HCT116 (cell line): ENCODE results near the gene CDNF. TPM values are rescaled to one million over a fixed set of nuclear protein-coding genes. Genes with fewer than 3 reads are reported as not detected.

Experiments used
- ATAC-seq: fragments of 200-7000 bp; cut with Tn5 transposase; 2 replicates; pipeline ENCODE4 v1.9.1; 2020; ENCODE audit warnings: mild to moderate bottlenecking, moderate library complexity
- BruUV-seq: library from RNA; stranded (reverse); fragments of 400-500 nt; replicated peaks from 2 replicates; lab custom pipeline; 2021; lab: Mats Ljungman, UMichigan
- CTCF ChIA-PET: fragments of 300-600 bp; sonication (Branson Sonifier 250); formaldehyde crosslinking; loops from one replicate; lab custom pipeline; 2021; ENCODE audit warnings: antibody characterized with exemption; lab: Charles Lee
- POLR2A ChIA-PET: fragments of 300-600, 350-600 bp; sonication (Branson Sonifier 250); formaldehyde crosslinking; loops from one replicate; lab custom pipeline; 2021; ENCODE audit warnings: antibody characterized with exemption; lab: Charles Lee
- RAD21 ChIA-PET, 2 experiments: fragments of 300-600 bp; sonication (Branson Sonifier 250); formaldehyde crosslinking; loops; one replicate each; lab custom pipeline; 2023; ENCODE audit warnings: low total read pairs in 2 of 2; ENCODE audit not compliant: uncharacterized antibody in 2 of 2, unreplicated experiment in 2 of 2, low non-redundant PET in 1 of 2; lab: Charles Lee
- DNase-seq: peaks from one replicate; pipeline ENCODE4 v3.0.0-alpha.2; 2010; ENCODE audit warnings: low read depth, low spot score
- H2AFZ ChIP-seq: fragments of 200-600 bp; shearing (Covaris generic), sonication (generic); 2 replicates; pipeline ENCODE4 v1.6.1; 2017; ENCODE audit warnings: low read depth, mixed run types, mixed read lengths, antibody characterized with exemption, low read length; ENCODE audit not compliant: poor library complexity, severe bottlenecking
- H3K27ac ChIP-seq: 2 replicates; pipeline ENCODE4 v1.5.1; 2012; ENCODE audit warnings: low read depth, low read length
- H3K27me3 ChIP-seq: fragments of 200-600 bp; sonication (generic); 2 replicates; pipeline ENCODE4 v1.6.1; 2016; ENCODE audit warnings: mixed run types, low read length, mixed read lengths; ENCODE audit not compliant: insufficient read depth
- H3K36me3 ChIP-seq, 2 experiments: fragments of 200-500 bp in 1 of 2; fragments of 200-600 bp in 1 of 2; sonication (Bioruptor generic) in 1 of 2; sonication (generic) in 1 of 2; 2 replicates each; pipeline versions ENCODE4 v1.5.1 to v1.6.1; 2014 to 2016; ENCODE audit warnings: low read length in 2 of 2, inconsistent platforms in 1 of 2, mixed read lengths in 1 of 2, mixed run types in 1 of 2; ENCODE audit not compliant: insufficient read depth in 2 of 2, control insufficient read depth in 1 of 2
- H3K4me1 ChIP-seq, 2 experiments: fragments of 200-600 bp in 1 of 2; sonication (generic) in 1 of 2; 2 replicates each; pipeline versions ENCODE4 v1.5.1 to v1.6.1; 2012 to 2017; ENCODE audit warnings: low read length in 2 of 2, inconsistent platforms in 1 of 2, mild to moderate bottlenecking in 1 of 2, mixed read lengths in 1 of 2, mixed run types in 1 of 2, moderate library complexity in 1 of 2; ENCODE audit not compliant: insufficient read depth in 2 of 2, control insufficient read depth in 1 of 2
- H3K4me2 ChIP-seq: fragments of 200-600 bp; sonication (generic); 2 replicates; pipeline ENCODE4 v1.6.1; 2017; ENCODE audit warnings: mixed run types, low read length, mixed read lengths
- H3K4me3 ChIP-seq, 2 experiments: fragments of 200-600 bp in 1 of 2; sonication (generic) in 1 of 2; replicated peaks in 1 of 2; 2 replicates each; pipeline ENCODE4 v1.5.1; 2011 to 2016; ENCODE audit warnings: low read length in 2 of 2, control low read depth in 1 of 2, low read depth in 1 of 2, mild to moderate bottlenecking in 1 of 2, mixed read lengths in 1 of 2, mixed run types in 1 of 2
- H3K79me2 ChIP-seq: fragments of 200-600 bp; sonication (generic); 2 replicates; pipeline ENCODE4 v1.6.1; 2017; ENCODE audit warnings: mild to moderate bottlenecking, mixed run types, low read length, moderate library complexity, mixed read lengths; ENCODE audit not compliant: insufficient read depth
- H3K9ac ChIP-seq: fragments of 200-600 bp; sonication (generic); 2 replicates; pipeline ENCODE4 v1.6.1; 2016; ENCODE audit warnings: low read length, mixed read lengths
- H3K9me2 ChIP-seq: fragments of 200-600 bp; sonication (generic), shearing (Covaris generic); 2 replicates; pipeline ENCODE4 v1.6.1; 2017; ENCODE audit warnings: mixed run types, mild to moderate bottlenecking, moderate library complexity; ENCODE audit not compliant: insufficient read depth
- H3K9me3 ChIP-seq, 2 experiments: fragments of 200-500 bp in 1 of 2; fragments of 200-600 bp in 1 of 2; sonication (Bioruptor generic) in 1 of 2; sonication (generic) in 1 of 2; 2 replicates each; pipeline ENCODE4 v1.6.1; 2014 to 2017; ENCODE audit warnings: low read length in 2 of 2, mixed read lengths in 2 of 2, inconsistent platforms in 1 of 2, low read depth in 1 of 2, mild to moderate bottlenecking in 1 of 2, mixed run types in 1 of 2, moderate library complexity in 1 of 2; ENCODE audit not compliant: control insufficient read depth in 1 of 2, insufficient read depth in 1 of 2
- H4K20me1 ChIP-seq: fragments of 200-600 bp; sonication (generic), shearing (Covaris generic); 2 replicates; pipeline ENCODE4 v1.6.1; 2017; ENCODE audit warnings: mixed run types, mild to moderate bottlenecking, moderate library complexity; ENCODE audit not compliant: insufficient read depth
- ATF3 ChIP-seq: IDR thresholded peaks from 2 replicates; pipeline ENCODE4 v1.6.1; 2012
- CBX3 ChIP-seq: IDR thresholded peaks from 2 replicates; pipeline ENCODE4 v1.6.1; 2012; ENCODE audit warnings: low read depth
- CEBPB ChIP-seq: IDR thresholded peaks from 2 replicates; pipeline ENCODE4 v1.6.1; 2012; ENCODE audit warnings: low read depth
- ELF1 ChIP-seq: IDR thresholded peaks from 2 replicates; pipeline ENCODE4 v1.6.1; 2012; ENCODE audit warnings: low read depth, borderline replicate concordance
- EZH2phosphoT487 ChIP-seq: fragments of 200-600 bp; IDR thresholded peaks from 2 replicates; pipeline ENCODE4 v1.6.1; 2018; ENCODE audit warnings: antibody characterized with exemption, borderline replicate concordance
- FOSL1 ChIP-seq: IDR thresholded peaks from 2 replicates; pipeline ENCODE4 v1.6.1; 2012; ENCODE audit warnings: low read depth
- POLR2AphosphoS5 ChIP-seq: IDR thresholded peaks from 2 replicates; pipeline ENCODE4 v1.6.1; 2011; ENCODE audit warnings: mild to moderate bottlenecking, low read depth, low read length, moderate library complexity
- RAD21 ChIP-seq: IDR thresholded peaks from 2 replicates; pipeline ENCODE4 v1.6.1; 2012; ENCODE audit warnings: low read depth, mild to moderate bottlenecking
- SIN3A ChIP-seq: IDR thresholded peaks from 2 replicates; pipeline ENCODE4 v1.6.1; 2012; ENCODE audit warnings: low read depth
- SP1 ChIP-seq: IDR thresholded peaks from 2 replicates; pipeline ENCODE4 v1.6.1; 2012; ENCODE audit warnings: low read depth
- SRF ChIP-seq: IDR thresholded peaks from 2 replicates; pipeline ENCODE4 v1.6.1; 2012; ENCODE audit warnings: low read depth
- YY1 ChIP-seq: IDR thresholded peaks from 2 replicates; pipeline ENCODE4 v1.6.1; 2011; ENCODE audit warnings: low read length, low read depth, moderate library complexity, mild to moderate bottlenecking; ENCODE audit not compliant: insufficient replicate concordance; ENCODE audit errors: extremely low read depth
- ZFX ChIP-seq: fragments of 450-650 bp; IDR thresholded peaks from 2 replicates; pipeline ENCODE4 v1.6.1; 2017
- intact Hi-C: fragments of 100-400 bp; cut with micrococcal nuclease; formaldehyde crosslinking; loops from 2 replicates; pipeline ENCODE4 v1.10.0; 2022
- total RNA-seq: library from RNA; stranded (reverse); gene quantifications from one replicate; pipeline ENCODE4 v1.2.1, GENCODE V29; 2021; ENCODE audit not compliant: unreplicated experiment
- TF ChIP-seq, protein P1 (sequence below), 3 experiments: fragments of 200-600 bp in 1 of 3; sonication (generic) in 1 of 3; IDR thresholded peaks in 2 of 3; conservative IDR thresholded peaks in 1 of 3; 2 replicates each; pipeline ENCODE4 v1.5.1; 2012 to 2017; ENCODE audit warnings: low read depth in 2 of 3, low read length in 2 of 3, antibody characterized with exemption in 1 of 3, borderline replicate concordance in 1 of 3, control low read depth in 1 of 3, mild to moderate bottlenecking in 1 of 3, mixed read lengths in 1 of 3, mixed run types in 1 of 3, moderate library complexity in 1 of 3; ENCODE audit not compliant: insufficient read depth in 1 of 3
- TF ChIP-seq, protein P2 (sequence below): IDR thresholded peaks from 2 replicates; pipeline ENCODE4 v1.6.1; 2012; ENCODE audit warnings: low read depth

CDNF gene
- total RNA-seq, 1 experiment from 2014 or later: 1.1 TPM

DNA sequence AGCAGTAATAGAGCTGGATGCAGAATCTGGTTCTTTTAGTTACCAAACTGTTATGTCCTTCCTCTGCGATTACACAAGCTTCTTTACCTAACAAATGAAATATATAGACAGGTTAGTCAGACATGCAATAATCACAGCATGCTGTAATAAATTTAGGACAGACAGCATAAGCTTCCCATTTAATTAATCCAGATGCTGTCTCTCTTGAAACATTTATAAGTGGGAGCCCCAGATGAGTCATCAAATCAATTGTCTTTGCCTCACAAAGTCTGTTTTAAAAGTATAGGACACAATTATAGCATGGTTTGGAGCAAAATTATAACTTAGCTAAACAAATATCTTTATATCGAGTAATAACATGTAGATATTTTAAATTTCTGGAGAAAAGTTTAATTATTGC, 1.6 kb downstream of the CDNF start:
- no peak overlapping the region for H3K4me2 ChIP-seq
- DNase-seq (no peak), ATAC-seq (no peak)
- intact Hi-C loops: loop anchor here (5.0 kb wide), 2 partner anchors 41 to 116 kb away; partner anchors contain the start of genes DCLRE1C and SUV39H2
- peaks cover 30% of the 10 kb centered on the region for H3K79me2 ChIP-seq
- ChIA-PET RAD21 (no interaction called here), CTCF (interaction anchor here (2.0 to 3.2 kb wide), 2 partner anchors 13 to 299 kb away, joined by 8 to 16 read pairs; no protein-coding TSS in a partner anchor), POLR2A (interaction anchor here (1.9 kb wide), 1 partner anchor 123 kb away, joined by 6 read pairs; the partner anchor contains the start of gene MEIG1)
- no peaks in the 10 kb centered on the region for H3K27me3 ChIP-seq
- H3K4me1 ChIP-seq: peaks cover 2 to 20% of the 10 kb centered on the region in 2 experiments; a peak in 3 of 4 replicates
- no peak overlapping the region for H2AFZ ChIP-seq
- BruUV-seq: no TSS peak
- H3K9me2 ChIP-seq: no peaks in the 10 kb centered on the region
- peaks cover 8 to 11% of the 10 kb centered on the region in 2 experiments; a peak in 3 of 4 replicates for H3K36me3 ChIP-seq
- no peaks in the 10 kb centered on the region for H3K9me3 ChIP-seq
- TF ChIP-seq RAD21 (no peak), SP1 (no peak), SRF (no peak), YY1 (no peak), ELF1 (no peak), POLR2AphosphoS5 (no peak), EZH2phosphoT487 (no peak), ZFX (no peak), FOSL1 (no peak), SIN3A (no peak), CBX3 (no peak), ATF3 (no peak), CEBPB (no peak)
- TF ChIP-seq, protein P1, sequence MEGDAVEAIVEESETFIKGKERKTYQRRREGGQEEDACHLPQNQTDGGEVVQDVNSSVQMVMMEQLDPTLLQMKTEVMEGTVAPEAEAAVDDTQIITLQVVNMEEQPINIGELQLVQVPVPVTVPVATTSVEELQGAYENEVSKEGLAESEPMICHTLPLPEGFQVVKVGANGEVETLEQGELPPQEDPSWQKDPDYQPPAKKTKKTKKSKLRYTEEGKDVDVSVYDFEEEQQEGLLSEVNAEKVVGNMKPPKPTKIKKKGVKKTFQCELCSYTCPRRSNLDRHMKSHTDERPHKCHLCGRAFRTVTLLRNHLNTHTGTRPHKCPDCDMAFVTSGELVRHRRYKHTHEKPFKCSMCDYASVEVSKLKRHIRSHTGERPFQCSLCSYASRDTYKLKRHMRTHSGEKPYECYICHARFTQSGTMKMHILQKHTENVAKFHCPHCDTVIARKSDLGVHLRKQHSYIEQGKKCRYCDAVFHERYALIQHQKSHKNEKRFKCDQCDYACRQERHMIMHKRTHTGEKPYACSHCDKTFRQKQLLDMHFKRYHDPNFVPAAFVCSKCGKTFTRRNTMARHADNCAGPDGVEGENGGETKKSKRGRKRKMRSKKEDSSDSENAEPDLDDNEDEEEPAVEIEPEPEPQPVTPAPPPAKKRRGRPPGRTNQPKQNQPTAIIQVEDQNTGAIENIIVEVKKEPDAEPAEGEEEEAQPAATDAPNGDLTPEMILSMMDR (IDR thresholded peaks at IDR 0.05 in 2 of 3, conservative IDR thresholded peaks at IDR 0.05 in 1 of 3; ENCODE audit: borderline replicate concordance in 1 of 3, insufficient read depth in 1 of 3, low read depth in 2 of 3, low read length in 2 of 3): no peak
- TF ChIP-seq, protein P2, sequence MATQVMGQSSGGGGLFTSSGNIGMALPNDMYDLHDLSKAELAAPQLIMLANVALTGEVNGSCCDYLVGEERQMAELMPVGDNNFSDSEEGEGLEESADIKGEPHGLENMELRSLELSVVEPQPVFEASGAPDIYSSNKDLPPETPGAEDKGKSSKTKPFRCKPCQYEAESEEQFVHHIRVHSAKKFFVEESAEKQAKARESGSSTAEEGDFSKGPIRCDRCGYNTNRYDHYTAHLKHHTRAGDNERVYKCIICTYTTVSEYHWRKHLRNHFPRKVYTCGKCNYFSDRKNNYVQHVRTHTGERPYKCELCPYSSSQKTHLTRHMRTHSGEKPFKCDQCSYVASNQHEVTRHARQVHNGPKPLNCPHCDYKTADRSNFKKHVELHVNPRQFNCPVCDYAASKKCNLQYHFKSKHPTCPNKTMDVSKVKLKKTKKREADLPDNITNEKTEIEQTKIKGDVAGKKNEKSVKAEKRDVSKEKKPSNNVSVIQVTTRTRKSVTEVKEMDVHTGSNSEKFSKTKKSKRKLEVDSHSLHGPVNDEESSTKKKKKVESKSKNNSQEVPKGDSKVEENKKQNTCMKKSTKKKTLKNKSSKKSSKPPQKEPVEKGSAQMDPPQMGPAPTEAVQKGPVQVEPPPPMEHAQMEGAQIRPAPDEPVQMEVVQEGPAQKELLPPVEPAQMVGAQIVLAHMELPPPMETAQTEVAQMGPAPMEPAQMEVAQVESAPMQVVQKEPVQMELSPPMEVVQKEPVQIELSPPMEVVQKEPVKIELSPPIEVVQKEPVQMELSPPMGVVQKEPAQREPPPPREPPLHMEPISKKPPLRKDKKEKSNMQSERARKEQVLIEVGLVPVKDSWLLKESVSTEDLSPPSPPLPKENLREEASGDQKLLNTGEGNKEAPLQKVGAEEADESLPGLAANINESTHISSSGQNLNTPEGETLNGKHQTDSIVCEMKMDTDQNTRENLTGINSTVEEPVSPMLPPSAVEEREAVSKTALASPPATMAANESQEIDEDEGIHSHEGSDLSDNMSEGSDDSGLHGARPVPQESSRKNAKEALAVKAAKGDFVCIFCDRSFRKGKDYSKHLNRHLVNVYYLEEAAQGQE: no peak
- no peak overlapping the region for H3K4me3 ChIP-seq
- no peak overlapping the region for H3K27ac ChIP-seq
- H3K9ac ChIP-seq: no peak overlapping the region
- H4K20me1 ChIP-seq: no peaks in the 10 kb centered on the region
